Dermis blood vessel endothelial cell (primary cell): Measurements from ENCODE around the gene RAE1. TPM values are rescaled to one million over a fixed set of nuclear protein-coding genes. Genes with fewer than 3 reads are reported as not detected.

ENCODE experiments used
- DNase-seq: peaks from one replicate; pipeline ENCODE4 v3.0.0; 2010
- total RNA-seq: library from RNA; depleted of rRNA; stranded (reverse); fragments of >200 nt; gene quantifications from 2 replicates; pipeline ENCODE4 v1.2.3, GENCODE V29; 2014

The RAE1 gene
- total RNA-seq, 1 donor from 2014 or later: 41.4 TPM

GRCh38 chr20:57401565-57401918, 50.5 kb downstream of the RAE1 start:
- no peak for DNase-seq

GRCh38 chr20:57402206-57403125, 51.4 kb downstream of the RAE1 start:
- DNase-seq: no peak

GRCh38 chr20:57403216-57403615, 52.2 kb downstream of the RAE1 start:
- no peak for DNase-seq

- no peak for DNase-seq
Observed at GRCh38 chr20:57404006-57404405, 53.0 kb downstream of the RAE1 start.

- no peak for DNase-seq
Observed at GRCh38 chr20:57404419-57405072, 53.5 kb downstream of the RAE1 start.

- no peak for DNase-seq
Observed at GRCh38 chr20:57405236-57406016, 54.4 kb downstream of the RAE1 start.

GRCh38 chr20:57407541-57407956, 56.5 kb downstream of the RAE1 start:
- no peak for DNase-seq

GRCh38 chr20:57408131-57408530, 57.1 kb downstream of the RAE1 start:
- no peak for DNase-seq

- DNase-seq: no peak
Observed at GRCh38 chr20:57408536-57409233, 57.6 kb downstream of the RAE1 start.

GRCh38 chr20:57409316-57409671, 58.2 kb downstream of the RAE1 start:
- no peak for DNase-seq

GRCh38 chr20:57409672-57410397, 58.8 kb downstream of the RAE1 start:
- no peak for DNase-seq

- no peak for DNase-seq
Observed at GRCh38 chr20:57410398-57410920, 59.4 kb downstream of the RAE1 start.

- no peak for DNase-seq
Observed at GRCh38 chr20:57410924-57411323, 59.9 kb downstream of the RAE1 start.

- no peak for DNase-seq
Observed at GRCh38 chr20:57411406-57412283, 60.6 kb downstream of the RAE1 start.

- no peak for DNase-seq
Observed at GRCh38 chr20:57412347-57413029, 61.4 kb downstream of the RAE1 start.

- no peak for DNase-seq
Observed at GRCh38 chr20:57413986-57414385, 62.9 kb downstream of the RAE1 start.

- no peak for DNase-seq
Observed at GRCh38 chr20:57414867-57415592, 64.0 kb downstream of the RAE1 start.

GRCh38 chr20:57415771-57416170, 64.7 kb downstream of the RAE1 start:
- no peak for DNase-seq

- DNase-seq: no peak
Observed at GRCh38 chr20:57416296-57417022, 65.4 kb downstream of the RAE1 start.
